Hematopoietic multipotent progenitor cell treated with erythropoietin and hydrocortisone succinate and interleukin-3 and kit ligand, for 8 days (in vitro differentiated cells): ENCODE measurements around the gene JAZF1.

Experiments
- DNase-seq: peaks from one replicate; pipeline ENCODE4 v3.0.0-alpha.2; 2015

JAZF1 gene

DNA sequence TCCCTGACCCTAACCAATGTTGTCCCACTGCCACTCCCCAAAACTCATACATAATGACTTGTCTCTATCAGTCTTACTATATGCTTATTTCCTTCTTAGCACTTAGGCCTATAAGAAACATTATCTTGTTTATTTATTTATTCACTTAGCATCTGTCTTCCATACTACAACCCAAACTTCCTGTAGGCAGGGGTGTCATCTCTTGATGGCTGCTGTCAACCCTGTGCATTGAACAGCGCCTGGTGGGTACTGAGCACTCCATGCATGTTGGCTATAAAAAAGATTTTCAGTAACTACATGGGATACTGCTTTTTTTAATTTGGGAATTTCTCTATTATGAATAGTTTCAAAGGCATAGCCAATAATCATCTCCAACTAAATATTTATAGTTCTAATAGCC lies 46.7 kb downstream of the JAZF1 start:
- DNase-seq: no peak

DNA sequence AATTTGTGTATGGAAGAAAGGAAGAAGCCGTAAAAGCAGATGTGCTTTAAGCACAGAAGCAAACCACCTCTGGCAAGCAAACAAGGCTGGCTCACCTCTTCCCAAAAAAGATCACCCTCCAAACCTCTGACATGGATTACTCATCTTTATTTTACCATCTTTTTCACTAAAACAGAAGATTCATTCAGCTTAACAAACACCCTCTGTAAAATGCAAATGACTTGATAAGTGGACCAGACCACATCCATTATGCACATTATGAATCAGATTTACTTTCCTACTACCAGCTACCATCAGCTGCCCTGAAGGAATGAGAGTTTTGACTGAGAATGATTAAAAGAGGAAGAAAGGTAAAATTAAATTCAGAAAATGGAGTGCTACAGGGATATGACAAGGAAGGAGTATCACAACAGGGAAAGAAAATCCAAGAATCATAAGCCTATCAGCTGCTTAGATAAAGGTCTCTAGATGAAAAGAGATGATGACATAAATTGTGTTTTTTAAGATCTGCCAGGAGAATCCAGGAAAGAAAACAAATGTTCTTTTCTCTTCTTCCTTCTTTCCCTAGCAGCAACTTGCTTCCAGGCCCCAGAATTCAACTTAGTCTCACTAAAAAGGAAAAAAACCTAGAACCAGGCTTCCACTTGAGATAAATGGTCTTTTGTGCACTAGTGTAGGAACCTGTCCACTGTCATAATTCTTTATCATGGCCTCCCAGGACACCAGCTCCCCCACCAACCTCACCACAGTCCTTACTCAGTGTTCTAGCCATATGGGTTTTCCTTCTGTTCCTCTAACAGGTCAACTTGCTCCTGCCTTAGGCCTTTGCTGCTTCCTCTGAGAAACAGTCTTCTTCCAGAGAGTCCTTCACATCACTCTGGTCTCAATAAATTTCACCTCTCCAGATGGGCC lies 47.4 kb downstream of the JAZF1 start:
- DNase-seq: peak; percentile 63

DNA sequence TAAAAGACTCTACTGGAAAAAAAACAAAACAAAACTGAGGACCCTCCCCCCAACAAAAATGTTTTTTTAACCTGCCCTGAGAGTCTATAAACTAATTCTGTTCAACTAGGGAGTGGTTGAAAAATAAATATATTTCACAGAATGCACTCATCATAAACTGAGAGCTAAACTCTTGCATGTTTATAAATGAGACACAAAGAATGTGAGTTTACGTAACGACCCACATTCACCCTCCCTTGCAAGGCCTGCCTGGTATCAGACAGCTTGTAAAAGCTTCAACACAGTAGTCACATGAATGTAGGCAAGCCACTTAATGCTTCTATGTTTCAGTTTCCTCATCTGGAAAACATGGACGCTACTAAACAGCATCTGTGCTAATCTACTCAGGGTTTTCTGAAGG lies 50.3 kb downstream of the JAZF1 start:
- DNase-seq: no peak

DNA sequence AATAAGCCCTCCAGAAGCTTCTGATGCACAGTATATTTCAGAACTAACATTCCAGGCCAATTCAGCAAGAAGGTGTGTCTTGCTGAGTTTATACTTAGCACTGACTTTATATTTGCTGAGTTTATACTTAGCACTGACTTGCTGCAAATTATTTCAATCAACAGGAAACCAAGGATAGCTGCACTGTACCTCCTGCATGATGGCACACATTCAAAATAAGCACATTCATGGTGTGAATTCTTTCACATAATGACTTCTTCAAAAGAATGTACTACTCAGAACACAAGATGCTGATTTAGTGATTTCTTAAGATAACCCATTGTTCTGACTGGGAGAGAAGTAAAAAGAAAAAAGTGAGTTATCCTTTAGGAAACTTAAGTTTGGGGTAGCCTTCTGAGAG lies 52.0 kb downstream of the JAZF1 start:
- no peak for DNase-seq

DNA sequence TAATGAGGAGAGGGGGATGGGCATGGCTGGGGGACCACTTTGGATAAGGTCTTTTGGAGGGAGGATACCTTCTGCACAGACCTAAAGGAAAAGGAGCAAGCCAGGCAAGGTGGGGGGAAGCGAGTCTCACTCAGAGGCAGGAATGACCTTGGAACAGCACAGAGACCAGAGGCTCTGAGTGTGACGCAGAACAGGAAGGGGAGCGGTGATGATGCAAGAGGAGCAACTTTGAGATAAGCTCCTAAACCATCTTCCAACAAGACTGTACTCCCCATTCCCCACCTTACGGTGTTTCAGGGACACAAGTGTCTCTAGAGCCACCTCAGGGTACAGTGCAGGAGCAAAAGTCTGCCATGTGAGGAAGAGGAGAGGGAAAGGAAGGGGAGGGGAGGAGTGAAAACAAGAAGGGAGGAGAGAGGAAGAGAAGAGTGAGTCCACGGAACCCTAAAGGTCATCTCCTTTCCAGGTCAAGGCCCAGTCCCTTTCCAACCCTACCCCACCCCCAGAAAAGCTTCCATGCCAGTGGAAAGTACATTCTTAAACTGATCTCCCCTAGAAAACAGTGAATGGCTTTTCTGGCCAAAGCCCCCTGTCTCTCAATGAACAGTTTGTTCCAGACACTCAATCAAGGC lies 54.1 kb downstream of the JAZF1 start:
- peak; percentile 20 for DNase-seq

DNA sequence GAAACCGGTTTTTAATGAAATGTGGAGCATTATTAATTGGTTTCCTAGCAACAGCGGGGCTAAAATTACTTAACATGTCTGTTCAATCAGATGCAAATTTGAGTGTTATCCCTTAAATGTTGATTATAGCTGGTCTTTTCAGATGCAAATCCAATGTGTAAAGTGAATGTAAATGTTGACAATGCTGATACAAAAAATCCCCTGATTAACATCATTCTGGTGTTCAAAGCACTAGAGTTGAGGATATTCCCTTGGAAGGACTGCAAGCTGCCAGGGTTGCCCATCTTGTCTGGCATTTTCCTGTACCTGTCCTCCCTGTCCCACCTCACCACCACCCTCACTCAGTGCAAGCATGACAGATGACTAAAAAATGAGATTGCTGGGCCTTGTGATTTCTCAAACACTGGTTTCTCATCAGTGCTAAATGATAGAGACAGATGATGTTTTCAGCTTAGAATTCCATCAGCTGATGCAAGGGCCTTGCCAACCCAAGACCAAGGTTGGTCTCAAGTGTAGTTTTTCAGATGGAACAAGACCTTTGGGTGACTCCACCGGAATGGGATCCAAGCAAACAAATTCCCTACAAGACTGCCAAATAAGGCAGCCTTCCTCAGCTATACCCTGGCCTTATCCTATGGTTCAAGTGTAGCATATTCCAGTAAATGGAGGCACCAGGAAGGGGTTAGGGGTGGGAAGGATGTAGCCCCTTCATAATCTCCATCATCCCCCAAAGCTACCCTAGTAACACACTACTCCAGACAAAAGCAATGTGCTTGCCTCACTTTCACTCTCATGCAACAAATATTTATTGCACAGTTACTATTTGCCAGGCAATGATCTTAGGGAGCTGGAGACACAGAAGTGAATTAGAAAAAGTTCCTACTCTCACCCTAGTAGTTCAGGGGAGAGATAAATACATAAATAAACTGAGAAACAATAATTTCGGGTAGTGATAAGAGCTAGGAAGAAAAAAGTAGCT lies 54.9 kb downstream of the JAZF1 start:
- no peak for DNase-seq

DNA sequence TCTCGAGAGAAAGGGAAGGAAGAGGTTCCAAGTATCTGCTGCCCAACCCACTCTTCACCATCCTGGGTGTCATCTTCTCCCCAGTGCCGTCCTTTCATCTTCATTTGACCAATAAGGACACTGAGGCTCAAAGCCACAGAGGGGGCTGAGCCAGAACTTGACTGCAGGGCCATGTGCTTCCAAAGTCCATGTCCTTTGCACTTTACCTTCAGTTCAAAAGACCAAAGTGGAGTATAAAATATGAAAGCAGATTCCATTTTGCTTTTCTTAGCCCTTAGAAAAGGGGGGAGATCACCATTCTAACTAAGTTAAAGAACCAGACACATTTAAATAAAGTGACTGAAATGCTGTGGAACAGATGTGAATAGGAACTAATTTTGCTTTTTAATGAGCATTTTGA lies 56.2 kb downstream of the JAZF1 start:
- DNase-seq: no peak

DNA sequence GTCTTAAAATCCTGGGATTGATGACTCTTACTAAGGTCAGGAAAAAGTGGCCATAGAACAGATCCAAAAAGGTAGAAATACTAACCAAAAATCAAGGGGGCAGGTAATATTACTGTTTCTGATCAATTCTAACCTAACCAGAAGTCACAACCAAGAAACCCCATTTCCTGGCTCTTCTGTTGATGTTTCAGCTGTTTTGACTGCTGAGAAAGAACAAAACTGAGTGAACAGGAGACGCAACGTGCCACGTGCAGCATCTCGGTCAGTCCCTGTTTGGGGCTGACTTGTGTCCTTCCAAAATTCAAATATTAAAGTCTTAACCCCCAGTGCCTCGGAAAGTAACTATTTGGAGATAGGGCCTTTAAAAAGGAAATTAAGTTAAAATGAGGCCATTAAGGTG lies 56.8 kb downstream of the JAZF1 start:
- DNase-seq: no peak

DNA sequence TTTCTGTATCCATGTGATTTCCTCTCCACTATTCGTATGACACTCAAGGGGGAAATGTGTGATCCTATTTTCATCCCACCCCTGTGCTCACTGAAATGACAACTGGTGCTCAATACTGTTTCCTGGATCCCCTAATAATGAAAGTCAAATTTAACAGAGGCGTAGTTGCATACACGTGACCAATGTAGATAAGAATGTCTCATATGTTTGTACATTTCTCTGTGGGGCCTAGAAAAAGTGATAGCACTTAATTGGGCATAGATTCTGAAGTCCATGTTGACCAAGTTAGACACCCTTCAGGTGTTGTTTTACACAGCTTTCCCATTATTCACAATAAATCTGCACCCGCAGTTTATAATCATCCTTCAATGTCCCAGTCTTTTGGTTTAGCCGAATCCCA lies 59.1 kb downstream of the JAZF1 start:
- DNase-seq: peak; percentile 61

DNA sequence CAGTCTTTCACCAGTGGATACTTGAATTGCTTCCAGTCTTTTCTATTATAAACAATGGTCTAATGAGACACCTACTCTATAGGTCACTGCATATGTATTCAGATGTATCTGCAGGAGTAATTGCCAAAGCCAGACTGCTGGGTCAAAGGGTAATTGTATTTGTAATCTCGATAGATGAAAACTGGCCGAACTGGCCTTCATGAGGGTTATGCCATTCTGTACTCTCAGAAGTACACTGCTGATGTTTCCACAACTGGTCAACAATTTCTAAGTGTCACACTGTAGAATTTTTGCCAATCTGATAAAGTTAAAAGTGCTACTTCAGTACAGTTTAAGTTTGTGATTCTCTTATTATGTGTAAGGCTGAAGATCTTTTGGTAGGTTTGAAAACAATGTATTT lies 64.6 kb downstream of the JAZF1 start:
- no peak for DNase-seq

DNA sequence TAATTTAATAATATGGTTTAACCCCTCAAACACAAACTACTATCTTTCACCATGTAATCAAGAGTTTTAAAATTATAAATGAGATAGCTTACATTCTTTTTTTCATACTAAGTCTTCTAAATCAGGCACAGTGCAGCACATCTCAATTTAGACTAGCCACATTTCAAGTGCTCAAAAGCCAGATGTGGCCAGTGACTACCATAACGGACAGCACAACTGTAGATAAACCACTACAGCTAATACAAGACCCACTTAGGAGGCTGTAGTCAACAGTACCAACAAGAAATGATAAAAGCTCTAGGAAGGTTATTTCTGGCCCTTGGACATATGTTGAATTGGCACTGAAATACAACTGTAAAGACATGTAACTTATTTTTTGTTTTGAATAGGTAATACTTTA lies 65.3 kb downstream of the JAZF1 start:
- DNase-seq: no peak

DNA sequence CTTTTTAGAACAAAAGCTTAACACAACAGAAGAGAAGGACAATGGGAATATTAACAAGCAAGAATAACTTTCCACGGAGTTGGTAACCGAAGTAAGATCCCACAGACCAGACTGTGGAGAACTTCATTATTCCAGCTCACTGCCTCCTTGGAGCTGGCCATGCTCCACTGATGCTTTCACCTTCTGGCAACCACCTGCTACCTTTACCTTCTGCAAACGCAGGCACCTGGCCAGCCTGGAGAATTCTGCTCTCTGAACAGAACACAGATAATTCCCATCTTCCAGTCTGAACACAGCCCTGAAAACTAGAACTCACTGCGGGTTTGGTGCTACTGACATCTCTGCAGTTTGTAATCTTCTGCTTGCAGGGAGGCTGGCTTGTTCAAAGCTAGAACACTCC lies 66.5 kb downstream of the JAZF1 start:
- DNase-seq: no peak

DNA sequence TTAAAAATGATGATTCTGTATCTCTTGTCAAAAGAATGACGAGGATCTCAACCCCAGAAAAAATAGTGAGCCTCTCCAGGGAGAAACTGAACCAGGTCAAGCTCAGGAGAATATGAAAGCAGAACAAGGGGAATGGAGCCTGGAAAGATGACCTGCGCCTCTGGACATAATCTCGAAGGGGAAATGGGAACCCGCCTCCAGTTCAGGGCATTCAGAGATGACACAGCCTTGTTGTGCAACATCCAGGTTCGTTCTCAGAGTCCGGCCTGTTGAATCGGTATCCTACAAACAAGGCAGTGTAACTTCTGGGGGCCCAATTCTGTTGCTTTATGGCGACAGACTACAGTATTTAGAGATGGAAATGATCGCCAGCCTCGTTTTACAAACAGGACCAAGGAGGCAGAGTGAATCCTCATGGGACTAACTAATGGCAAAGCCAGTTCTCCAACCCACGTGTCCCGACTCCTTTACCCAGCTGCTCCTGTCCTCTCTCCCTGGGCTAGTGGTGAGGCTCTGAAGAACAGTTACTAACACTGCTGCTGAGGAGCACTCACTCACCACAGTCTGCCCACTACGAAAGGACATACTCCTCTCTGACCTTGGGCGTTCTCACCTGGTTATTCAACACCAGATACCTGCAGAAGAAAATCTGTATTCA lies 67.6 kb downstream of the JAZF1 start:
- DNase-seq: no peak

DNA sequence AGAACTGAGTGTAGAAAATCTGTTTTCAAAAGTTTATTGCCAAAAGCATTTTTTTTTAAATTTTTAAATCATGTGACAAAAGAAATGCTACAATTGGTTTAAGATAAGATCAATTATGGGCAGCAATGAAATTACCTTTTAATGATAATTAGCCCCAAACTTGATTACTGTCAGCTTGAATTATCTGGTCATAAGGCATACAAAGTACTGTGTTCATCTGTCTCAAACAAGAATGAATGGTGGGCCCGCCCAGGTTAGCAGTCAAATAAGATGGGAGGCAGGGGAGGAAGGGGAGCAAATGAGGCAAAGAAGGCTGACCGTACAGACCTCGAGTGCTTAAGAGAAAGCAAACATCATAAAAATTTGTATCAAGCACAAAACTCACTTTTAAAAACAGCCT lies 68.1 kb downstream of the JAZF1 start:
- DNase-seq: no peak

DNA sequence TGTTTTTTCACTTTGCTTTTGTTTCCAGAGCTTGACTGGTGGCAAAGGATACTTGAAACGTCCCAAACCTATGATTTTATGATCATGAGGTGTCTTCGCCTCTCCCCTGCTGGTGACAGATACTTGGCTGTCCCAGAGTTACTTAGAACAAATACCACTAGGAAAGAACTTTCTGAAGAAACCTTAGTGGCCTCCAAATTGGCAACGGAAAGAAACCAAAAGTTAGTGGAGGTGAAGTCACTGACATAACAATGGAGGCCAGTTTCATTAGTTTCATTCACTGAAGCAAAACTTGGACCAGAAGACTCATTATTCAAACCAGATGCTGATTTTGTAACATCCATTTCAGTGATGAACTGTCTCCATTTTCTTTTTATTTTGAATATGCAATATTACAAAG lies 68.6 kb downstream of the JAZF1 start:
- DNase-seq: no peak

DNA sequence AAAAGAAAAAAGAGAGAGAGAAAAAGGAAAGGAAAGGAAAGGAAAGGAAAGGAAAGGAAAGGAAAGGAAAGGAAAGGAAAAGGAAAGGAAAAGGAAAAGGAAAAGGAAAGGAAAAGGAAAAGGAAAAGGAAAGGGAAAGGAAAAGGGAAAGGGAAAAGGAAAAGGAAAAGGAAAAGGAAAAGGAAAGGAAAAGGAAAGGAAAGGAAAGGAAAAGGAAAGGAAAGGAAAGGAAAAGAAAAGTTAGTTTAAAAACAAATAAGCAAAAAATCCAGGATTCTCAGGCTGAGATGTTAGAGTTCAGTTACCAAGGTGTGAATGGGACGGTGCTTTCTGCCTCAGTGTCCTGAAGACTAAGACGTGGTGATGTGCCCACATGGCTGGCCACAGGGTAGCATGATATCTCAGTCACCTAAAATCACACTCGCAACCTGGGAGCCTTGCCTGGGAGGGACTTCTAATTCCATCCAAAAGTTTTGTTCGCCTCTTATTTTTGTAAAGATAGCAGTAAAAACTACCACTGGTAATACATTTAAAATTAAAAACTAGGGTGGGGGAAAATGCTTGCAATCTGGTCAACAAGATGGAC lies 70.1 kb downstream of the JAZF1 start:
- no peak for DNase-seq

DNA sequence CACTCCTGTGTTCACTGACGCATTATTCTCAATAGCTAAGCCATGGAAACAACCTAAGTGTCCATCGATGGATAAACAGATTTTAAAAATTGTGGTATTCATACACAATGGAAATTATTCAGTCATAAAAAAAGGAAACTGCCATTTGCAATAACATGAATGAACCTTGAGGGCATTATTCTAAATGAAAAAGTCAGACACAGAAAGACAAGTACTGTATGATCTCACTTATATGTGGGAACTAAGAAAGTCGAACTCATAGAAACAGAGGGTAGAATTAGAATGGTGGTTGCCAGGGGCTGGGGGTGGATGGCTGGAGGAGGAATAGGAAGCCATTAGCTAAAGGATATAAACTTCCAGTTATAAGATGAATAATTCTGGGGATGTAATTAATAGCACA lies 71.8 kb downstream of the JAZF1 start:
- no peak for DNase-seq

DNA sequence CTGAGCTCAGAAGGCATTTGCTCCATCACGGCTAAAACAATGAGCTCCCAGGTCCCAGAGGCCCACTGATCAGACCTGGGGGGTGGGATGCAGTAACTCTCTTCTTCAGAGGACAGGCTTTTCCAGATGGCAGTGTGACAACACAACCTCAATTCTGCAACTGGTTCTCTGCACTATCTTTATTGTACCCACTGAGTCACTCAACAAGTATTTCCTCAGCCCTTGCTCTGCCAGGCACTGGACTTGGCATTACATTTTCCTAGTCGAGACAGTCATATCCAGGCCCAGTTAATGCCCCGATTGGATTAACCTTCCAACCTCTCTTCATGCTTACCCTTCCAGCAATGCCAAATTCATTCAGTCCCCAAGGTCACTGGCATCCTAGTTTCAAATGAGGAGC lies 72.6 kb downstream of the JAZF1 start:
- DNase-seq: no peak

DNA sequence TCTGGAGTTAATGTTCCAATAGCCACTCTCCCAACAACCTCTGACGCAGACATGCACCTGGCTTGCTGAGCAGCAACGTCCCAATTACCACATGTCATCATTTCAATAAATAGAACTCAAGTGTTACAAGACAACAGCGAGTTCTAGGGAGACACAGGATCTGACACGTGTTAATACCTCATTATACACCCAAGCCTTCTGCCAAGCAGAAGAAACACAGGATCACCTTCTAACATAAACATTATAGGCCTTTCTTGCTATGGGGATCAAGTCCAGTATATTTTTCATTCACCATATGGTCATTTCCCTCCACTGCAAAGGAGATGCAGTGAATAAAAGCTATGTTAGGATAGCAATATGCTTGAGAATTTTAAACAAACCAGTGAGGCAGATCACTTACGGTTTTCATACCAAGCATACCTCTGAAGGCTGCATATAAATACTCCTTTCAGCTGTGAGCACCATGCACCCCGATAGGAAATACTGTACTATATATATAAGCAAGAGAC lies 74.2 kb downstream of the JAZF1 start:
- no peak for DNase-seq

DNA sequence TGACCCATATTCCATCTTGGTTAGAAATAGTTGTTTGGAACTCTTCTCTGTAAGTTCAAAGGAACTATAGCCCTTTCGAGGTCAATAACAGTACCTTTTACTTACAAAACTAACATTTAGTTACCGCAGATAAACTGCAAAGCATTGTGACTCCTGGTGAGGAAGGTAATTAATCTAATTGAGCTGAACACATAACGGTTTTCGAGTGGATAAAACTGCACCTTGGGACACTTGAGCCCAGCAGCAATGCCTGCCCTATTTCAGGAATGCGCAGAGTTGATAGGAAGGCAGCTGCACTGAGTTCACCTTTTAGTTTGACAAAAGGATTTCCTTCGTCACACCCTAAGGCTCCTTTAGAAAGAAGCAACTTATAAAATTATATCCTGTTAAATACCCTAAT lies 75.4 kb downstream of the JAZF1 start:
- no peak for DNase-seq

DNA sequence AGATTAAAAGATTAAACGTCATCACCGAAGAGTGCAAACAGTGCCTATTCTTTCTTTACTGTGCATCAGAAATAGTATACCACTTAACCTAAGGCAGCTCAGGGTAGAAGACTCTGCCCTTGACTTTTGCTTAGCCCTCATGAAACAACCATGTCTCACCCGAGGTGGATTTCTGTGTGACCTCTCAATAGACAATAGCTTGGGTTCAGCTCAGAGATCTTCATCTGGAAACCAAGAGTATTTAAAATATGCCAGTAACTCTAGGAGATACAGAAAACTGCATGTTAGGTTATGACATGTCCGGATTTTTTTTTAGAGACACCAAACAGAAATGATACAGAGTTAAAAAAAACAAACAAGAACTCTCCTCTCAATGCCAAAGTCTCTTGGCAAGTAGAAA lies 75.8 kb downstream of the JAZF1 start:
- no peak for DNase-seq

DNA sequence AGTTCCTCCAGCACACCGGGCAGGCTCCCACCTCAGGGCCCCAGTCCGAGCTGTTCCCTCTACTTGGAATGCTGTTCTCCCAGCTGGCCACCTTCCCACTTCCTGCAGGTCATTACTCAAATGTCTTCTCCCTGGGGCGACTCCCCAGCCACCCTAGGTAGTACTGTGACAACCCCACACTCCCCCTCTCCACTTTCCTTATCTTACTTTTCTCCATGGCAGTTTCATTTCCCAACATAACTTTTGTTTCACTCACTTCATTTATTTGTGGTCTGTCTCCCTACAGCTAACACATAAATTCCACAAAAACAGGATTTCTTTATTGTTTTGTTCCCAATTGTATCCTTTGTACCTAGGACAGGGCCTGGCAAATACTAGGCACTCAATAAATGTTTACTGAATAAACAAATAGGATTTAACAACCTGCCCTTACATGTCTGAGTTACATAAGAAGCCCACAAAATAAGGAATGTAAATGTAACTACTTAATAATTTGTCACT lies 76.5 kb downstream of the JAZF1 start:
- no peak for DNase-seq
